Upper lobe of right lung (tissue), 1 donor: Measurements from ENCODE around the gene TESMIN. TPM values are rescaled to one million over a fixed set of nuclear protein-coding genes. Genes with fewer than 3 reads are reported as not detected.

Experiments used
- ATAC-seq: fragments of 200-7000 bp; cut with Tn5 transposase; one replicate; pipeline ENCODE4 v1.9.1; 2020; ENCODE audit warnings: mild to moderate bottlenecking, moderate library complexity
- DNase-seq: peaks from one replicate; pipeline ENCODE4 v3.0.0-alpha.2; 2020
- H3K27ac ChIP-seq: fragments of 200-600 bp; one replicate; pipeline ENCODE4 v1.8.0; 2022
- H3K27me3 ChIP-seq: fragments of 200-600 bp; one replicate; pipeline ENCODE4 v1.8.0; 2022; ENCODE audit warnings: mild to moderate bottlenecking
- H3K36me3 ChIP-seq: fragments of 200-600 bp; one replicate; pipeline ENCODE4 v1.8.0; 2022
- H3K4me1 ChIP-seq: fragments of 200-600 bp; one replicate; pipeline ENCODE4 v1.8.0; 2022
- H3K4me3 ChIP-seq: fragments of 200-600 bp; one replicate; pipeline ENCODE4 v1.8.0; 2022; ENCODE audit warnings: mild to moderate bottlenecking
- H3K9me3 ChIP-seq: fragments of 200-600 bp; one replicate; pipeline ENCODE4 v1.8.0; 2022
- intact Hi-C: fragments of 100-400 bp; cut with DNase I; formaldehyde crosslinking; loops from one replicate; pipeline ENCODE4 v1.11.0; 2022
- total RNA-seq: library from RNA; stranded (reverse); fragmentation: NEBNext Ultra II Directional; extraction: Animal tissue kit (Norgen Biotek cat#: 25700); gene quantifications from one replicate; pipeline ENCODE4 v1.2.1, GENCODE V29; 2021
- TF ChIP-seq, protein P1 (sequence below): fragments of 200-600 bp; IDR thresholded peaks from one replicate; pipeline ENCODE4 v1.8.0; 2022; ENCODE audit warnings: antibody characterized with exemption
- donor health status: DM: no; HTN: yes; CAD: no; lungs with severe emphysema.

TESMIN gene
- total RNA-seq, 1 donor from 2014 or later = 0.81 TPM

GRCh38 chr11:68694431-68695297 lies 56.7 kb downstream of the TESMIN start:
- Histone ChIP-seq H3K9me3 (no peaks in the 10 kb centered on the region), H3K27ac (no peak overlapping the region), H3K36me3 (no peaks in the 10 kb centered on the region), H3K27me3 (no peaks in the 10 kb centered on the region), H3K4me1 (no peaks in the 10 kb centered on the region), H3K4me3 (no peak overlapping the region)
- TF ChIP-seq, protein P1, sequence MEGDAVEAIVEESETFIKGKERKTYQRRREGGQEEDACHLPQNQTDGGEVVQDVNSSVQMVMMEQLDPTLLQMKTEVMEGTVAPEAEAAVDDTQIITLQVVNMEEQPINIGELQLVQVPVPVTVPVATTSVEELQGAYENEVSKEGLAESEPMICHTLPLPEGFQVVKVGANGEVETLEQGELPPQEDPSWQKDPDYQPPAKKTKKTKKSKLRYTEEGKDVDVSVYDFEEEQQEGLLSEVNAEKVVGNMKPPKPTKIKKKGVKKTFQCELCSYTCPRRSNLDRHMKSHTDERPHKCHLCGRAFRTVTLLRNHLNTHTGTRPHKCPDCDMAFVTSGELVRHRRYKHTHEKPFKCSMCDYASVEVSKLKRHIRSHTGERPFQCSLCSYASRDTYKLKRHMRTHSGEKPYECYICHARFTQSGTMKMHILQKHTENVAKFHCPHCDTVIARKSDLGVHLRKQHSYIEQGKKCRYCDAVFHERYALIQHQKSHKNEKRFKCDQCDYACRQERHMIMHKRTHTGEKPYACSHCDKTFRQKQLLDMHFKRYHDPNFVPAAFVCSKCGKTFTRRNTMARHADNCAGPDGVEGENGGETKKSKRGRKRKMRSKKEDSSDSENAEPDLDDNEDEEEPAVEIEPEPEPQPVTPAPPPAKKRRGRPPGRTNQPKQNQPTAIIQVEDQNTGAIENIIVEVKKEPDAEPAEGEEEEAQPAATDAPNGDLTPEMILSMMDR = no peak
- ATAC-seq = no peak
- intact Hi-C loops = no loop called here
- DNase-seq = no peak

GRCh38 chr11:68693484-68693882 lies 57.8 kb downstream of the TESMIN start:
- Histone ChIP-seq H3K4me1 (no peaks in the 10 kb centered on the region), H3K27me3 (no peaks in the 10 kb centered on the region), H3K4me3 (no peak overlapping the region), H3K36me3 (no peaks in the 10 kb centered on the region), H3K9me3 (no peaks in the 10 kb centered on the region), H3K27ac (no peak overlapping the region)
- TF ChIP-seq, protein P1 = no peak
- intact Hi-C loops = no loop called here
- DNase-seq = no peak
- ATAC-seq = no peak

GRCh38 chr11:68692871-68693483 lies 58.3 kb downstream of the TESMIN start:
- Histone ChIP-seq H3K4me1 (no peaks in the 10 kb centered on the region), H3K36me3 (no peaks in the 10 kb centered on the region), H3K9me3 (no peaks in the 10 kb centered on the region), H3K4me3 (no peak overlapping the region), H3K27me3 (no peaks in the 10 kb centered on the region), H3K27ac (no peak overlapping the region)
- DNase-seq (no peak), ATAC-seq (peak; percentile 28)
- intact Hi-C loops = no loop called here
- TF ChIP-seq, protein P1 = no peak

- no peaks in the 10 kb centered on the region for H3K27me3 ChIP-seq
- DNase-seq (no peak), ATAC-seq (no peak)
- H3K4me3 ChIP-seq = no peak overlapping the region
- no peaks in the 10 kb centered on the region for H3K9me3 ChIP-seq
- intact Hi-C loops = no loop called here
- H3K27ac ChIP-seq = no peak overlapping the region
- TF ChIP-seq, protein P1 = no peak
- H3K36me3 ChIP-seq = no peaks in the 10 kb centered on the region
- H3K4me1 ChIP-seq = no peaks in the 10 kb centered on the region
Measured at GRCh38 chr11:68692115-68692514, 59.2 kb downstream of the TESMIN start.

DNA sequence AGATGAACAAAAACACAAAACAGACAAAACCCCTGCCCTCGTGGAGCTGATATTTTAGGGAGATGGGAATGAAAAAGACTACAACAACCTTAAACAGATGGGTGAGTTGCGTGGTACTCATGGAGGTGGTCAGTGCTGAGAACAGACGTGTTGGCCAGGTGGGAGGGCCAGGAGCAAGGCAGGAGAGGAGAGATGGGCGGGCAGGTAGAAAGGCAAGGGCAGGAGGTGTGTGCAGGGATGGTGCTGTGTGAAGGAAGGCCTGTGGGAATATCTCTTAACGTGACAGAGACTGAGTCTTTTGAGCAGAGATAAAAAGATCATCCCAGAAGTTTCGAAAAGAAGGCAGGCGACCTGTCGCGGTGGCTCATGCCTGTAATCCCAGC lies 59.9 kb downstream of the TESMIN start:
- intact Hi-C loops = no loop called here
- Histone ChIP-seq H3K9me3 (no peaks in the 10 kb centered on the region), H3K4me3 (no peak overlapping the region), H3K27me3 (peaks cover 1% of the 10 kb centered on the region), H3K27ac (no peak overlapping the region), H3K36me3 (no peaks in the 10 kb centered on the region), H3K4me1 (no peaks in the 10 kb centered on the region)
- DNase-seq (no peak), ATAC-seq (no peak)
- TF ChIP-seq, protein P1 = no peak
